Measurements from ENCODE around the gene RNASE13.

GRCh38 chr14:21056520-21057163 is 22.0 kb upstream of the RNASE13 start:
- no peak for TF ChIP-seq EZH2 (IDR thresholded peaks at IDR 0.05)
- TF ChIP-seq POLR2AphosphoS5 (IDR thresholded peaks at IDR 0.05; ENCODE audit: borderline replicate concordance, low read depth, low read length): no peak
- no peak for TF ChIP-seq FOXP2 (optimal IDR thresholded peaks at IDR 0.05; ENCODE audit: control extremely low read depth, extremely low read length, insufficient read depth)

All from SK-N-MC (cell line).